ENCODE measurements around the gene NOP53. TPM values are rescaled to one million over a fixed set of nuclear protein-coding genes. Genes with fewer than 3 reads are reported as not detected.
A peak's percentile ranks its signal among the peaks of the same experiment; 100 is the strongest.
"Not testable (repeated sequence)": the region's sequence is repeated elsewhere in the genome, so short reads cannot be mapped to it uniquely, and the experiment has no call there.

NOP53 gene
- total RNA-seq, 1 donor from 2014 or later: 285 TPM

DNA sequence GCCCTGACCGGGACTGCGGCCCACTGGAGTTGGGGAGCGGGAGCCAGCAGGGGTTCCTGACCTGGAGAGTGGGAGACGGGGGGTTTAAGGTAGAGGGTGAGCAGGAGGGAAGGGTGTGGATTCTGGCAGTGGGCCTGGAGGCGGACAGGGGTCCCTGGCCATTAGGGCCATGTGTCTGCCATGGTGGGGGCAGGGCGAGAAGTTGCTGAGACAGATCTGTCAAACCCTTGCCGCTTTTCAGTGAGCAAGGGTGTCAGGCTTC is 20.9 kb downstream of the NOP53 start:
- H3K27me3 Mint-ChIP-seq (ENCODE audit: low read depth): no peaks in the 10 kb centered on the region
- no peaks in the 10 kb centered on the region for H3K36me3 Mint-ChIP-seq (ENCODE audit: low read depth)
- H3K27ac Mint-ChIP-seq (ENCODE audit: unreplicated experiment): no peak overlapping the region
- no peak for DNase-seq (ENCODE audit: low read depth, low spot score)
- H3K4me1 Mint-ChIP-seq: peaks cover 19% of the 10 kb centered on the region
- peaks cover 5% of the 10 kb centered on the region for H3K9me3 Mint-ChIP-seq
- H3K4me3 Mint-ChIP-seq: no peak overlapping the region
- TF ChIP-seq, protein P1, sequence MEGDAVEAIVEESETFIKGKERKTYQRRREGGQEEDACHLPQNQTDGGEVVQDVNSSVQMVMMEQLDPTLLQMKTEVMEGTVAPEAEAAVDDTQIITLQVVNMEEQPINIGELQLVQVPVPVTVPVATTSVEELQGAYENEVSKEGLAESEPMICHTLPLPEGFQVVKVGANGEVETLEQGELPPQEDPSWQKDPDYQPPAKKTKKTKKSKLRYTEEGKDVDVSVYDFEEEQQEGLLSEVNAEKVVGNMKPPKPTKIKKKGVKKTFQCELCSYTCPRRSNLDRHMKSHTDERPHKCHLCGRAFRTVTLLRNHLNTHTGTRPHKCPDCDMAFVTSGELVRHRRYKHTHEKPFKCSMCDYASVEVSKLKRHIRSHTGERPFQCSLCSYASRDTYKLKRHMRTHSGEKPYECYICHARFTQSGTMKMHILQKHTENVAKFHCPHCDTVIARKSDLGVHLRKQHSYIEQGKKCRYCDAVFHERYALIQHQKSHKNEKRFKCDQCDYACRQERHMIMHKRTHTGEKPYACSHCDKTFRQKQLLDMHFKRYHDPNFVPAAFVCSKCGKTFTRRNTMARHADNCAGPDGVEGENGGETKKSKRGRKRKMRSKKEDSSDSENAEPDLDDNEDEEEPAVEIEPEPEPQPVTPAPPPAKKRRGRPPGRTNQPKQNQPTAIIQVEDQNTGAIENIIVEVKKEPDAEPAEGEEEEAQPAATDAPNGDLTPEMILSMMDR (conservative IDR thresholded peaks at IDR 0.05): no peak

DNA sequence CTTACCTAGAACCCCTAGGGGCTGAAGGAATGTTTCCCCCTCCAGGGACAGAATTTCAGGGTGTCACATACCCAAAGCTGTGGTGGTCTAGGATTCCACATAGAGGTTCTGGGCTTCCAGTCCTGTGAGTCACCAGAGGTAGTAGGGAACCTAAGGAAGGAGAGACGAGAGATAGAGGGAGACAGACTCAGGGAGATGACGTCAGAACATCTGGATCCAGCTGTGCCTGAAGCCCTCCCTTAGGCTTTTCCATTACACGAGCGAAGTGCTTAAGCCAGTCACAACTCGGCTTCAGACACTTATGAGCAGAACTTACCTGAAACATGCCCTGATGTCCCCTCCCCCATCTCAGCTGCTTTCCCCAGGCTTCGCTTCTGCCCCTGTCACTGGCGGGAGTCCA is 21.3 kb downstream of the NOP53 start:
- H3K27ac Mint-ChIP-seq (ENCODE audit: unreplicated experiment): no peak overlapping the region
- H3K36me3 Mint-ChIP-seq (ENCODE audit: low read depth): no peaks in the 10 kb centered on the region
- H3K27me3 Mint-ChIP-seq (ENCODE audit: low read depth): no peaks in the 10 kb centered on the region
- H3K4me1 Mint-ChIP-seq: peaks cover 22% of the 10 kb centered on the region
- TF ChIP-seq, protein P1 (conservative IDR thresholded peaks at IDR 0.05): no peak
- H3K9me3 Mint-ChIP-seq: peaks cover 5% of the 10 kb centered on the region
- H3K4me3 Mint-ChIP-seq: no peak overlapping the region
- DNase-seq (ENCODE audit: low read depth, low spot score): no peak

DNA sequence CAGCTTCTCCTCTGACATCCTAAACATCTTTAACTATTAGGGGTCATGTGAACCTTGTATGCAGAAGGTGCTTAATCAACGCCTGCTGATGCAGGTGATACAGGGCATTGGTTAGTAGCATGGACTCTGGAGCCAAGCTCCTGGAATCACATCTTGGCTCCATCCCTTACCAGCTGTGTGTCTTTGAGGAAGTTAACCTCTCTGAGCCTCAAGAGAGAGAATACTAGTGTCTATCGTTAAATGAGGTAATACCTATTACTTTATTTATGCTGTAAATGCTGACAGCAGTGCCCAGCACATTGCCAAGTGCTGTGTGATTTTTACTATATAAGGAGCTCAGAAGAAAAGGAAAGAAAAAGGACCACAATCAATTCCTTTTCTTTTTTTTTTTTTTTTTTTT is 22.0 kb downstream of the NOP53 start:
- Mint-ChIP-seq H3K36me3 (ENCODE audit: low read depth) (no peaks in the 10 kb centered on the region), H3K9me3 (peaks cover 5% of the 10 kb centered on the region), H3K27me3 (ENCODE audit: low read depth) (no peaks in the 10 kb centered on the region), H3K4me3 (no peak overlapping the region), H3K4me1 (peaks cover 22% of the 10 kb centered on the region), H3K27ac (ENCODE audit: unreplicated experiment) (no peak overlapping the region)
- TF ChIP-seq, protein P1 (conservative IDR thresholded peaks at IDR 0.05): no peak
- no peak for DNase-seq (ENCODE audit: low read depth, low spot score)

DNA sequence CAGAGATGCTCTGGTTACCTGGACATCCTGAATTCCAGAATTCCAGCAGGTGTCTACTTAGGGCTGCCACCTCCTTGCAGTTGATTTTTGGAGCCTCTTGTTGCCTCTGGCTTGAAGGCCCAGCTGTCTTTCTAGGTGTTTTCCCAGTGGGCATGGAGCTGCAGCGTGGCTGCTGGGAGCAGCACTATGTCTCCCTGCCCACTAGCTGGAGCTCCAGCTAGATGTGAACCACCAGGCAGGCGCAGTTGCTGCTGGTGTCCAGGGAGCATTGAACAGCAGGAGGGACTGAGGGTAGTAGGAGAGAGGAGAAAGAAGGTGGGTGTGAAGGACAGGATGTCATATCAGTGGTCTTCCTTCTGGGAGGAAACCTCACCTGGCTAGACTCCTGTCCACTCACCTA is 23.3 kb downstream of the NOP53 start:
- DNase-seq (ENCODE audit: low read depth, low spot score): no peak
- TF ChIP-seq, protein P1 (conservative IDR thresholded peaks at IDR 0.05): no peak
- no peak overlapping the region for H3K27ac Mint-ChIP-seq (ENCODE audit: unreplicated experiment)
- no peaks in the 10 kb centered on the region for H3K27me3 Mint-ChIP-seq (ENCODE audit: low read depth)
- peaks cover 5% of the 10 kb centered on the region for H3K9me3 Mint-ChIP-seq
- peaks cover 30% of the 10 kb centered on the region for H3K4me1 Mint-ChIP-seq
- H3K4me3 Mint-ChIP-seq: no peak overlapping the region
- H3K36me3 Mint-ChIP-seq (ENCODE audit: low read depth): no peaks in the 10 kb centered on the region

DNA sequence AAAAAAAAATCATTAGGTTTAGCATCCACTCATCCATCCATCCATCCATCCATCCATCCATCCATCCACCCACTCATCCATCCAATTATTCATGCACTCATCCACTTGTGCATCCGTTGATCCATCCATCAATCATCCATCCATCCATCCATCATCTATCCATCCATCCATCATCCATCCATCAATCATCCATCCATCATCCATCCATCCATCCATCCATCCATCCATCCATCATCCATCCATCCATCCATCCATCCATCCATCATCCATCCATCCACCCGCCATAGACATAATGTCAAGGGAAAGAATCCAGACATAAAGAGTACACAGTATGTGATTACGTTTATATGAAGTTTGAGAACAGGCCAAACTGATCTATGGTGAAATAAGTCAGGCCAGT is 24.2 kb downstream of the NOP53 start:
- Mint-ChIP-seq H3K4me1 (peaks cover 39% of the 10 kb centered on the region), H3K9me3 (peaks cover 5% of the 10 kb centered on the region), H3K4me3 (no peak overlapping the region), H3K27ac (ENCODE audit: unreplicated experiment) (no peak overlapping the region), H3K27me3 (ENCODE audit: low read depth) (no peaks in the 10 kb centered on the region), H3K36me3 (ENCODE audit: low read depth) (no peaks in the 10 kb centered on the region)
- DNase-seq (ENCODE audit: low read depth, low spot score): no peak
- TF ChIP-seq, protein P1 (conservative IDR thresholded peaks at IDR 0.05): no peak

DNA sequence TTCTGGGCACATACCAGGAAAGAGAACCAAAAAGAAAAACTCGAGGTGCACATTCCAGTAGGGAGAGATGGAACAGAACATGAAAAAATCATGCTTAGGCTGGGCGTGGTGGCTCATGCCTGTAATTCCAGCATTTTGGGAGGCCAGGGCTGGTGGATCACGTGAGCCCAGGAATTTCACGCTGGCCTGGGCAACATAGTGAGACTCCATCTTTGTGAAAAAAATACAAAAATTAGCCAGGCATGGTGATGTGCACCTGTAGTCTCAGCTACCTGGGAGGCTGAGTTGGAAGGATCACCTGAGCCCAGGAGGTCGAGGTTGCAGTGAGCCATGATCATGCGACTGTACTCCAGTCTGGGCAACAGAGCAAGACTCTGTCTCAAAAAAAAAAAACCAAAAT is 25.9 kb downstream of the NOP53 start:
- Mint-ChIP-seq H3K27ac (ENCODE audit: unreplicated experiment) (peak overlapping the region; percentile 59), H3K4me1 (peaks cover 36% of the 10 kb centered on the region)
- not testable (repeated sequence) for H3K27me3 Mint-ChIP-seq (ENCODE audit: low read depth); H3K36me3 Mint-ChIP-seq (ENCODE audit: low read depth); H3K9me3 Mint-ChIP-seq; H3K4me3 Mint-ChIP-seq; DNase-seq (ENCODE audit: low read depth, low spot score)

Data from neural crest cell (in vitro differentiated cells).